HS-5 (cell line): ENCODE results near the gene B2M.
"Not testable (repeated sequence)": the region's sequence is repeated elsewhere in the genome, so short reads cannot be mapped to it uniquely, and the experiment has no call there.

Source experiments
- DNase-seq: peaks from one replicate; pipeline ENCODE4 v3.0.0-alpha.2; 2012; ENCODE audit warnings: low read depth

Gene B2M

GRCh38 chr15:44726136-44726535 lies 14.8 kb downstream of the B2M start:
- DNase-seq, result no peak

- DNase-seq, result peak; percentile 80
Observed at GRCh38 chr15:44726568-44727484, 15.5 kb downstream of the B2M start.

- DNase-seq, result no peak
Observed at GRCh38 chr15:44727485-44728231, 16.3 kb downstream of the B2M start.

GRCh38 chr15:44728232-44728575 lies 16.9 kb downstream of the B2M start:
- not testable (repeated sequence) for DNase-seq

GRCh38 chr15:44728576-44729407 lies 17.5 kb downstream of the B2M start:
- DNase-seq, result peak; percentile 98

GRCh38 chr15:44729408-44730127 lies 18.3 kb downstream of the B2M start:
- no peak for DNase-seq

GRCh38 chr15:44734839-44735481 lies 23.6 kb downstream of the B2M start:
- DNase-seq, result no peak

GRCh38 chr15:44735482-44736180 lies 24.3 kb downstream of the B2M start:
- DNase-seq, result no peak

GRCh38 chr15:44736181-44736765 lies 25.0 kb downstream of the B2M start, which contains the start of gene TRIM69:
Gene TRIM69 (plus strand): TSS chr15:44736528. CDS start chr15:44736705, 177 bp downstream.
- DNase-seq, result no peak

- peak; percentile 41 for DNase-seq
Observed at GRCh38 chr15:44738340-44738984, 27.1 kb downstream of the B2M start.

GRCh38 chr15:44739222-44739847 lies 28.0 kb downstream of the B2M start:
- not testable (repeated sequence) for DNase-seq

- DNase-seq, result not testable (repeated sequence)
Observed at GRCh38 chr15:44743454-44743853, 32.1 kb downstream of the B2M start.

- DNase-seq, result no peak
Observed at GRCh38 chr15:44753345-44753744, 42.0 kb downstream of the B2M start.

- DNase-seq, result no peak
Observed at GRCh38 chr15:44763187-44763586, 51.9 kb downstream of the B2M start.

GRCh38 chr15:44763848-44764247 lies 52.5 kb downstream of the B2M start:
- DNase-seq, result no peak

- DNase-seq, result no peak
Observed at GRCh38 chr15:44765036-44765435, 53.7 kb downstream of the B2M start.
